LNCAP (cell line): ENCODE data around the gene CXCR6.

ENCODE experiments used
- TF ChIP-seq, protein P1 (sequence below): fragments of 450-650 bp; IDR thresholded peaks from 2 replicates; pipeline ENCODE4 v1.5.1; 2017; ENCODE audit warnings: mild to moderate bottlenecking

CXCR6 gene

DNA sequence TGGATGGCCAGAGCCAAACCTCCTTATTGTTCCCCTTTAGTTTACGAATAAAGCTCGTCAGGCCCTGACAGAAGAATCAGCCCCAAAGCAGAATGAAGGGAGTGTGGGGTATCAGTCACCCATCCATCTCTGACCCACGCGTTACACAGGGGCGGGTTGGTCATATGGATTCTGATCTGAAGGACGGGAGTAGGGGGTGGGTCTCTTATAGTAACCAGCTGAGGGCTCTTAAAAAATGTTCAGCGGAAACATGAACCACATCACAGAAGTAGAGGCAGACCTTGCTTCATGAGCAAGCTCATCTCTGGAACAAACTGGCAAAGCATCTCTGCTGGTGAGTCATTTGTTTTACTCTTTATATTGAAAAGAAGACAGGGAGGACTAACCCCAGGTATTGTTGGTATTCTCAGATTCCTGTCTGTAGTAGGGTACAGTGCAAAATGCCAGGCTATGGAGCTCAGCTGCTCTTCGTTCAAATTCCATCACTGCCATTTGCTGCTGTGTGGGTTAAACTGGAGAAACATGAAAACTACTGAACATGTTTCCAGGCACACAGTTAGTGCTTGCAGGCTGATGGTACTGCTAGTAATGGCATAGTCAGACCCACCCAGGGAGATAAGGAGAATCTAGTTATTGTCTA is at the start of gene CXCR6:
Gene CXCR6 (plus strand): TSS at position 258 of the 640 bp plus-strand sequence. CDS start 3,018 bp downstream, outside the sequence.
- TF ChIP-seq, protein P1, sequence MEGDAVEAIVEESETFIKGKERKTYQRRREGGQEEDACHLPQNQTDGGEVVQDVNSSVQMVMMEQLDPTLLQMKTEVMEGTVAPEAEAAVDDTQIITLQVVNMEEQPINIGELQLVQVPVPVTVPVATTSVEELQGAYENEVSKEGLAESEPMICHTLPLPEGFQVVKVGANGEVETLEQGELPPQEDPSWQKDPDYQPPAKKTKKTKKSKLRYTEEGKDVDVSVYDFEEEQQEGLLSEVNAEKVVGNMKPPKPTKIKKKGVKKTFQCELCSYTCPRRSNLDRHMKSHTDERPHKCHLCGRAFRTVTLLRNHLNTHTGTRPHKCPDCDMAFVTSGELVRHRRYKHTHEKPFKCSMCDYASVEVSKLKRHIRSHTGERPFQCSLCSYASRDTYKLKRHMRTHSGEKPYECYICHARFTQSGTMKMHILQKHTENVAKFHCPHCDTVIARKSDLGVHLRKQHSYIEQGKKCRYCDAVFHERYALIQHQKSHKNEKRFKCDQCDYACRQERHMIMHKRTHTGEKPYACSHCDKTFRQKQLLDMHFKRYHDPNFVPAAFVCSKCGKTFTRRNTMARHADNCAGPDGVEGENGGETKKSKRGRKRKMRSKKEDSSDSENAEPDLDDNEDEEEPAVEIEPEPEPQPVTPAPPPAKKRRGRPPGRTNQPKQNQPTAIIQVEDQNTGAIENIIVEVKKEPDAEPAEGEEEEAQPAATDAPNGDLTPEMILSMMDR: no peak

DNA sequence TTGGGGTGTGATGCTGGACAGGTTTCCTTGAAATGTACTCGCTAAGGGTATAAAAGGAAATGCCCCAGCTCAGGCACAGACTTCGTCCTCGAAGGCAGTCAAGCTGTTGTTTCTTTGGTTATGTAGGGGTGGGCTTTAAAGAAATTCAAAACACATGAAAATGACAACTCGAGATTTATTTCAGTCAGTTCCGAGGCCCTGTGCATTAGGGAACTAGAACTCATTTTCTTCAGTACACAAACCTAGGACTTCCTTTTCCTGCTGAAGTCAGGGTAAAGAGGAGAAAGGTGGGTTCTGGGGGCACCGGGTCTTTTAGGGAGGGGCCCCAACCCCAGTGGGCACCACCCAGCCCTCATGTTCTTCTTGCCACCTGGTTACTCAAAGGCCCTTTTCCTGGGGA is 49.2 kb upstream of the CXCR6 start:
- TF ChIP-seq, protein P1: no peak

DNA sequence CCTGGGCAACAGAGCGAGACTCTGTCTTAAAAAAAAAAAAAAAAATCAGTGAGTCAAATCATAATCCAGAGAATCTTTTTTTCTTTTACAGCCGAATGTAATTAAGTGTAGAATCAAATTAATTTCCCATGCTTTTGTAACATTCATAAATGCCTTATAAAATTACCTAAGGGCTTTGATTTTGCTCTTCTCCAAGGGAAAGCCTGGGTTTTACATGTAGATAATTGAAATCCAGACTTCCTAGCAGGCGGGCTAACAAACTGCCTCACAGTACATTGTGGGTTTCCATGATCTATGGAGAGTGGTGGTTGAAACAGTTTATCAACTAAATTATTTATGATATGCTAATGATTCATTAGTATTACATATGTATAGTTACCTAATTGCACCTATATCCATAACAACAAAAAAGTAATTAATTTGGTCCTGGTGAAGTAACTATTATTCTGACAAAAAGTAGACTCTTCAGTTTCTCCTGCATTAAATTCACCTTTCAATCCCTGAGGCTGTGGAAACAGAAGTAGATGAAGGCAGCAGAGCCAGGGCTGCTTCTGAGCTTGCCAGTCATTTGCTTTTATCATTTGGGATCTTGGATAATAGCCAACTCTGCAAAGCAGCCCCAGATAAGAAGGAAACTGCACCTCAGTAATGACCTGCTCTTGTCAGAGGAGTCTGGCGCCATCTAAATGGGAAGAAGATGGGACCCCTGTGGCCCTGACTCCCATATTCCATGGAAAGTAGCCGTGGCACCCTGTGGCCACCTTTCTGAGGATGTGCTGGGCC is 47.4 kb upstream of the CXCR6 start:
- TF ChIP-seq, protein P1: no peak

DNA sequence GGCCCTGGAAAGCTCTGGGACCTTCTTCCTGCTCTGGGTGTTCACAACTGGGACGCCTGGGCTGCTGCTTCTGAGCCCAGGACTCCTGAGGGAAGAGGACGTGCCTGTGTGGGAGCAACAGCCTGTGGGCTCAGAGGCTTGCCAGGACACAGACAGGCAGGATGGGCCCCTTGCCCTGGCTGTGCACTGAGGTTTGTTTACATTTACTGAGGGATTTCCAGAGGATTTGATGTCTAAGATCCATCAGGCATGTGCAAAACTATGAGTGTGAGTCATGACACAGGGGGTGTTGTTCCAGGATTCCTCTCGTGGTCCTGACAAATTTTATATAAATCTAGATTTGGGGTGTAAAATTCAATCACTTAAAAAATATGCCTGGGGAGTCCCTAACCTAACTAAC is 46.3 kb upstream of the CXCR6 start:
- TF ChIP-seq, protein P1: no peak

DNA sequence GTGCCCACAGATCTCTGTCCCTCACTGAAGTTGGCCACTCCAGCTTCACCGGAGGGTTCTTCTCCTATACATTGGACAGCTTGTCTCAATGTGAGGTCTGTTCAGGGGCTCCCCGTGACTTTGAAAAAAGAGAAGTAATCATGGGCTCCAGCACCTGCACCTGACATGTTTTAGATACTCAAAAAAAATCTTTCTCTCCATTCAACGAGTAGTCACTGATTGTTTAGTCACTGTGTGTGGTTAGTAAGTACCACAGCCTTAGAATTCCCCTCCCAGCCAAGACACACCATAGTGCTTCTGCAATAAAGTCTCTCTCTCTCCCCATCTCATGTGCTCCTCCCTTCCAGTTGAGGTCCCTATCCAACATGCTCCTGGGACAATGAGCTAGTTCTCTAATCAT is 38.3 kb upstream of the CXCR6 start:
- TF ChIP-seq, protein P1: no peak

DNA sequence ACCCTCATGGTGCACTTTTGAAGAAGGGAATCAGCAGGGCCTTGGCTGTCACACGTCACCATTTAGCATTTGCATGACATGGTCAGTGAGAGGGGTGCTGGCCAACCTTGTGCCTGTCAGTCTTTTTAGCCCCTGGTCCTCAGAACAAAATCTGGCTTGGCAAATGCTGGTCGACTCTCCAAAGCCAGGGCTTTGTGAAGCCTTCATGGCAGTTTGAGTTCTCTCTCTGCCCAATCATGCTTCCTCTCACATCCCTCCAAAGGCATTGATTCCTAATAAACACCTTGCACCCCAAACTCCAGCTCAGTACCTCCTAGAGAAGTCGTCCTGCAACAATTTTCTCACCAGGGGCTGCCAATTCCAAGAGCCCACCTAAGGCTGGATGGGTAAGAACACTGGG is 37.5 kb upstream of the CXCR6 start:
- TF ChIP-seq, protein P1: no peak

DNA sequence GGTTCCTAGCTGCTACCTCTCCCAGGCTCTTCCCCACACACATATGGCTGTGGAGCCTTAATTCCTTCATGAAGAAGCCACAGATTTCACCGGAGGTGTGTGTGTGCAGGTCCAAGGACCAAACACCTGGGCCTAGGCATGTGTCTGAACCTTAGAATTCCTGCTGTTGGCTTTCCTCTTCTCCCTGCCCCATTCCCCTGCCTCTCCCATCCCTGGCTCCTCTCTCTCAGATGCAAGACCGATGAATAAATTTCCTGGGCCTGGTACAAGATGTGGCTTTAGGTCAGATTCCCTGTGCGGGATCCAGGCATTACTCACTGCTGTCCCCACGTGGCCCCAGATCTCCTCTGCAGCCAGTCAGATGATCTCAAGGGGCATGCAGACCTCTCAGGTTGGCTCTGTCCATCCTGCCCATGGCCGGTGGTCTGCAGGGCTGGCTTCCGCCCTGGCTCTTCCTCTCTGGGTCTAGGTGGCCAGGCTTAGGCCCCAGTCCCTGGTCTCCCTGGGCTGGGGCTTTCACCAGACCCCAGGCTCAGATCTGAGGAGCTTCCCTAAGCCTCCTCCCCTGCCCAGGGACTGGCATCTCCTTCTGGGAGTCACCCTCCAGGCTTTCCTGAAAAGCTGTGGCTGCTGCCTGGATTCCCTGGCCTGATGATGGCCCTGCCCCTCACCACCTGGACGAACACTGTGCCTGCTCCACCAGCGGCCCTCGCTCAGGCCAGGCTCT is 36.4 kb upstream of the CXCR6 start:
- TF ChIP-seq, protein P1: peak; percentile 39
